HG02938 (cell line): Measurements from ENCODE around the gene ZNF208.
A peak's percentile ranks its signal among the peaks of the same experiment; 100 is the strongest.
"Not testable (repeated sequence)": the region's sequence is repeated elsewhere in the genome, so short reads cannot be mapped to it uniquely, and the experiment has no call there.

Source experiments
- ATAC-seq: cut with Tn5 transposase; IDR thresholded peaks from one replicate; pipeline ENCODE4 v1.9.1; 2021; ENCODE audit warnings: mild to moderate bottlenecking, moderate library complexity; ENCODE audit not compliant: unreplicated experiment

The ZNF208 gene

DNA sequence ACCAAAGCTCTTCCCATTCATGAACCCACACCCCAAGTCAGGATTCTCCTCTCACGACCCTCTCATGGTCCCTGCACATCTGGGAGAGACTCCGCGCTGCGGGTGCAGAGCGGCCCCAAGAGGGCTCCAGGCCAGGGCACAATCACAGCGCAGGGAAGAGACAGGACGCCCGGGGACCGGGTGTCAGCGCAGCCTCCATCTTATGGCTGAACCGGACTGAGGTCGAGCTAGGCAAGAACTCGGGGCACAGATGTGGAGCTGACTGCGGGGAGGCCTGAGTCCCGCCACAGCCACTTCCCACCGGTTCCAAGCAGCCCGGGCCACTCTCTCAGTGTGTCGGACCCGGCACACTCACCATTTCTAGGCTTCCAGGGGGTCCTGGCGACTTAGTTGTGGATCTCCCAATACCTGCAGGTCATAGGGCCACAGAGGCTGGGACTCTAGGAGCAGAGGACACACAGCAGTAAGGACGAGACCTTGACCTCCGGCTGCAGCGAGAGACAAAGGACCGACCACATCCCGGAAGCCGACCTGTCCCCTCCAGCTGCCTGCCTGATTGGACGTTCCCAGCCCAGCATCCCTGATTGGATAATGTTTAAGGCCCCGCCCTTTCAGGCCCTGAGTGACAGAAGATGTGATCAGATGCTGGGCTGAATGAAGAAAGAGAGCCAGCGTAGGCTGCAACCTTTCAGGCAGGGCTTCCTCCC is at the start of gene ZNF208:
Gene ZNF208, minus strand, starts transcription at position 507 of the 707 bp plus-strand sequence. Its CDS starts 149 bp downstream, at position 358.
- ATAC-seq, result not testable (repeated sequence)

DNA sequence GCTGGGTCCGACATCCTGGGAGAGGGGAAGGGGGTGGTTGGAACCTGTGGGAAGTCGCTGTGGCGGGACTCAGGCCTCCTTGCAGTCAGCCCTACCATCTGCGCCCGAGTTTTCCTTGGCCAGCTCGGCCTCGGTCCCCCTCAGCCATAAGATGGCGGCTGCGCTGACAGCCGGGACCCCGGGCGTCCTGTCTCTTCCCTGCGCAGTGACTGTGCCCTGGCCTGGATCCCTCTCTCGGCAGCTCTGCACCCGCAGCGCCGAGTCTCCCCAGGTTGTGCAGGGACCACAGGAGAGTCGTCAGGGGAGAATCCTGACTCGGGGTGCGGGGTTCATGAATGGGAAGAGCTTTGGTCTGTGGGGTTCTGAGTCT is 41.9 kb upstream of the ZNF208 start:
- peak; percentile 37 for ATAC-seq

- not testable (repeated sequence) for ATAC-seq
Measured at GRCh38 chr19:22041151-22041550, 30.4 kb upstream of the ZNF208 start.

DNA sequence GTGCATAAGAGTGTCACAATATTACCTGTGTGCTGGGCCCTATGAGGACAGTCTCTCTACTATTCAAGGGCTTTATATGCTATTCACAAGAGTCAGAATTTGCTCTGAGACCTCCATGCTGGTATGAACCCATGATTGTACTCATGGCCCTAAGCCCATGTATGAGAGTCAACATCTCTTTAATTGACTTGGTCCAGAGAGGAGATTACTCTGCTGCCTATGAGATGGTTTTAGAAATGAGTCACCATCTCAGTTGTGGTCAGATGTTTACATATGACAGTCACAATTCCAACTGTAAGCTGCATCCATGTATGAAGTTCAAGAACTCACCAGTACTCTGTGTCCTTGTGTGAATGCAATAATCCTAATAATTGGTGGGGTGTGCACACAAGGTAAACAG is 19.9 kb upstream of the ZNF208 start:
- no peak for ATAC-seq

- ATAC-seq, result no peak
Measured at GRCh38 chr19:22026687-22027086, 15.9 kb upstream of the ZNF208 start.

DNA sequence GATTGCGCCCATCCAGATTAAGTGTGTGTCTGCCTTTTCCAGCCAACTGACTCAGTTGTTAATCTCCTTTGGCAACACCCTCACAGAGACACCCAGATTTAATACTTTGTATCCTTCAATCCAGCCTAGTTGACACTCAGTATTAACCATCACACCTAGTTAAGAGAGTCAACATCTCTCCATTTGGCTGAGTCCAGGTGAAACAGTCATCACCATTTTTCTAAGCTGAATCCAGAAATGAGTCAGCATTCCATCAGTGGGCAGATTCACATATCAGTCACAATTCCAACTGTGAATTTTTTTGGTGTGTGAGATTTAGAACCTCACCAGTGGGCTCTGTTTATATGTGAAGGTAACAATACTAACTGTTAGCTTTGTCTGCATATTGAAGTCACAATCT is 14.8 kb upstream of the ZNF208 start:
- not testable (repeated sequence) for ATAC-seq

DNA sequence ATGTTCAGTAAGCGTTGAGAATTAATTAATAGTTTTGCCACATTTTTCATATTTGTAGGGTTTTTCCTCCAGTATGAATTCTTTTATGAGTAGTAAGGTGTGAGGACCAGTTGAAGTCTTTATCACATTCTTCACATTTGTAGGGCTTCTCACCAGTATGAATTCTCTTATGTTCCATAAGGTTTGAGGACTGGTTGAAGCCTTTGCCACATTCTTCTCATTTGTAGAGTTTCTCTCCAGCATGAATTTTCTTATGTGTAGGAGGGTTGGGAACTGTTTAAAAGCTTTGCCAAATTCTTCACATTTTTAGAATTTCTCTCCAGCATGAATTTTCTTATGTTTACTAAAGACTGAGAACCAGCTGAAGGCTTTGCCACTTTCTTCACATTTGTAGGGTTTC is 40.3 kb downstream of the ZNF208 start:
- no peak for ATAC-seq

- no peak for ATAC-seq
Measured at GRCh38 chr19:21947775-21948174, 63.0 kb downstream of the ZNF208 start.

- no peak for ATAC-seq
Measured at GRCh38 chr19:21940684-21941083, 70.1 kb downstream of the ZNF208 start.

DNA sequence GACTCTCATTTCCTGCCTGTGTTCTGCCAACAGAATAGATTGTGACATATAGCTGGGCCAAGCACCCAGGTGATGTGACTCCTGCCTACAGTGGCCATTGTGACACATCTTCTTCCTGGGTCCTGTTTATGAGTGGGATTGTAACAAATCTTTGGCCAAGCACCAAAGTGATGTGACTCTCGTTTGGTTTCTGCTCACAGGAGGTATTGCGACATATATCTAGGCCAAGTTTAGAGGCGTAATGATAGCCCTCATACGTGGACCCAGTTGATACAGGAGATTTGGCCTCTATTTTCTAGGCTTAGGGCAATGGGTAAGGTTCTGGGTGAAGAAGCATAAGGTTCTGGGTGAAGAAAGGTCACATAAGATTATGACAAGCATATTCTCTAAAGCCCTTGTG is 76.2 kb downstream of the ZNF208 start:
- no peak for ATAC-seq

DNA sequence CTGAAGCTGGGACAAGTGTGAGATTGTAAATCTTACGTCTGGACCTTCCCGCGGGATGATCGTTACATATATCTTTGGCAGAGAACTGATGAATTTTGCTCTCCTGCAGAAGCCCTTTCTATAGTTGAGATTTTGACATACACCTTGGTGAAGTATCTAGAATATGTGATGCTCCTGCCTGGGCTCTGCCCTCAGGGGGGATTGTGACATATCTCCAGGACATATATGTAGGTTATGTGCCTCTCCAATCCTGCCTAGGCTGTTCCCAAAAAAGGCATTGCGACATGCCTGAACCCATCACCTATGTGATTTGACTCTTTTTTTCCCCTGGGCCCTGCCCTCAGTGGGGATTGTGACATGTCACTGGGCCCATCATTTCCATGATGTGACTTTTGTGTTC is 76.6 kb downstream of the ZNF208 start:
- no peak for ATAC-seq

GRCh38 chr19:21922276-21922675 is 88.5 kb downstream of the ZNF208 start:
- no peak for ATAC-seq

GRCh38 chr19:21921691-21922180 is 89.0 kb downstream of the ZNF208 start:
- ATAC-seq, result no peak

GRCh38 chr19:21915411-21915810 is 95.3 kb downstream of the ZNF208 start:
- no peak for ATAC-seq

DNA sequence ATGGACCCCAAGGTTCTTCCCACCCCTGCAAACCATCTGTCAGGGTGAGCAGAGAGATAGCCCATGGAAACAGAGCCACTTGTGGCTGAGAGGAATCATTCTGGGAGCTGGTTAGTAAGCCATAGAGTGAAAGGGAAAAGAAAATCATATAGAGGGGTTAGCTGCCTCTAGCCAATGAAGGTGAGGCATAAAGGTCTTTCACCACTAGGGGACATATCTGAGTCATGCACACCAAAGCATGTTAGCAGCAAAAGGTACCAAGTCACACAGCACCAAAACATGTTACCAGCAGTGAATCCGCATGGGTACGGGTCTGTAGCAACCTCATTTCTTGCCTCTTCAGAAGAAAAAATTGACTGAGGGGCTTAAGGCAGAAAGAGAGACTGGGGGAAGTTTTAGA is 98.1 kb downstream of the ZNF208 start:
- no peak for ATAC-seq

DNA sequence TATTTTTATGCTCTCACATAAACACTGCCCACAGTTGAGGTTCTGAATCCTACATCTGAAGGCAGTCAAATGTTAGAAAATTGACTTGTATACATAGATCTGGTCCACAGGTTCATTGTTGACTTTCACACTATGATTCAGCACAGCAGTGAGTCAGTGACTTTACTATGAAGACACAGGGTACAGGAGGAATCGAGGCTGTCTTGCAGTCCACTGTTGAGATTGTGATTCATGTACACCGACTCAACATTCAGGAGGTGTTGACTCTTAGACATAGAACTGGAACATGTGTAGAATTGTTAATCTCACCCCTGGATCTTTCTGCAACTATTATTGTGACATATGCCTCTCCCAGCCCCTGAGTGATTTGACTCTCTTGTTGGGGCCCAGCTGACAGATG is 100.4 kb downstream of the ZNF208 start:
- no peak for ATAC-seq

- ATAC-seq, result no peak
Measured at GRCh38 chr19:21908066-21908465, 102.7 kb downstream of the ZNF208 start.

DNA sequence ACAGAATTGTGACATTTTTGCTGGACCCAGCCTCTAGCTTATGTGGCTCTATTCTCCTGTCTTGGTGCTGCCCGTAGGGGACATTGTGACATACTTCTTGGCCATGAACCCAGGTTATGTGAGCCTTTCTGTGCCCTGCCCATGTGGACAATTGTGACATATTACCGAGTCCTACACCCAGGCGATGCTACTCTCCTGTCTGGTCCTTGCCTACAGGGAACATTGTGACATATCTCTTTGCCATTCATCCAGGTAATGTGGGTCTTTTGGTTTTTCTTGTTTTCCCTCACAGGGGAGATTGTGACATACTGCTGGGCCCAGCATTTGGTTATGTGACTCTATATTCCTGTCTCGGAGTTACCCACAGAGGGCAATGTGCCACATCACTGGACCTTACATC is 103.2 kb downstream of the ZNF208 start:
- no peak for ATAC-seq

DNA sequence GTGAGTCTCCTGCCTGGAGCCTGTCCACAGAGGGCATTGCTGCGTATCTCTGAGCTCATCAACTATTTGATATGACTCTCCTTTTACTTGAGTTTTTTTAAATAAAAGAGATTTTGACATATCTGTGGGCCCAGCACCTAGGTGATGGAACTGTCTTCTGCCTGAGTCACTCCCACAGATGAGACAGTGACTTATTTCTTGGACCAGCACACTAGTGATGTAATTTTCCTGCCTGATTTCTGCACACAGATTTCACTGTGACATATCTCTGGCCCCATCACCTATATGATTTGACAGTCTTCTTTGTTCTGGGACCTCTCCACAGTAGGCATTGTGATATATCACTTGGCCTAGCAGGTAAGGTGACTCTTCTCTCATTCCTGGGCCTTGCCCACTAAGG is 108.2 kb downstream of the ZNF208 start:
- no peak for ATAC-seq

DNA sequence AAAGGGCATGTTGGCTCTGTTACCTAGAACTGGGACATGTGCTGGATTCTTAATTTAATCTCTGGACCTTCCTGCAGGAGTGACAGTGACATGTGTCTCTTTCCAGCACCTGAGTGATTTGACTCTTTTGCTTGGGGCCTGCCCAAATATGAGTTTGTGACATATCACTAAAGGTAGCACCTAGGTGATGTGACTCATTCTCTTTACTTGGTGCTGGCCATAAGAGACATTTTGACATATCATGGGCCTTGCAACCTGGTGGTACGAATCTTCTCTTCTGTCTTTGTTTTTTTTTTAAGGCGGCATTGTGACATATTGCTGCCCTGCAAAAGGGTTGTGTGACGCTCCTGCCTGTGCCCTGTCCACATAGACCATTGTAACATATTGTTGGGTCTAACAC is 108.9 kb downstream of the ZNF208 start:
- no peak for ATAC-seq

DNA sequence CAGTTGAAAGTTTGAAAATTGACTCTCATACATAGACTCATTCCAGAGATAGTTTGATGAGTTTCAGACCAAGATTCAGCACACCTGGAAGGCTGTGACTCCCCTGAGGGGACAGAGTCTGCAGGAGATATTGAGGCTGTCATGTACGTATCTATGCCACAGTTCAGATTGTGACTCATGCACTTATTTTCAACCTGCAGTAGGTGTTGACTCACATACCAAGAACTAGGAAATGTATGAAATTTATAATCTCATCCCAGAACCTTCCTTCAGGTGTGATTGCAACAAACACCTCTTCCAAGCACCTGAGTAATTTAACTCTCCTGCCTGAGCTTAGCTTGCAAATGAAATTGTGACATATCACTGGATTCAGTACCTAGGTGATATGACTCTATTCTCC is 110.3 kb downstream of the ZNF208 start:
- ATAC-seq, result no peak

DNA sequence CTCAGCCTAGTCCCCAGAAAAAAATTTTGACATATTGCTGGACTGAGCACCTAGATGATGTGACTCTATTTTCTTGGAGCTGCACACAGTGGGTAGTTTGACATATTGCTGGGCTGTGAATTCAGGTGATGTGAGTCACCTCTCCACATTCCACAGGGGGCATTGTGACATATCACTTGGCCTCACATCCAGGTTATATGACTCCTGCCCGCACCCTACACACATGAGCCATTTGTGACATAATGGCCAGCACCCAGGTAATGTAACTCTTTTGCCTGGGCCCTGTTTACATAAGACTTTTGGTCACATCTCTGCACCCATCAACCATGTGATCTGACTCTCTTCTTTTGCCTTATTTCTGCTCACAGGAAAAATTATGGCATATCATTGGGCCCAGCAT is 119.7 kb downstream of the ZNF208 start:
- no peak for ATAC-seq

GRCh38 chr19:21890017-21890416 is 120.7 kb downstream of the ZNF208 start:
- ATAC-seq, result not testable (repeated sequence)
